HT-29 (cell line): Measurements from ENCODE around the gene LTBP3. TPM values are rescaled to one million over a fixed set of nuclear protein-coding genes. Genes with fewer than 3 reads are reported as not detected.

Experiments
- DNase-seq: peaks from one replicate; pipeline ENCODE4 v3.0.0-alpha.2; 2015; ENCODE audit warnings: low spot score
- small RNA-seq: library from RNA; depleted of rRNA; stranded (forward); fragments of <200 nt; gene quantifications from one replicate; pipeline ENCODE3, GENCODE V24; 2014
- total RNA-seq: library from RNA; depleted of rRNA; stranded (reverse); fragments of >200 nt; shearing (Covaris generic); gene quantifications from 2 replicates; pipeline ENCODE4 v1.2.3, GENCODE V29; 2014; rRNA removed

The LTBP3 gene
- total RNA-seq, 1 experiment from 2014 or later: 164 TPM

DNA sequence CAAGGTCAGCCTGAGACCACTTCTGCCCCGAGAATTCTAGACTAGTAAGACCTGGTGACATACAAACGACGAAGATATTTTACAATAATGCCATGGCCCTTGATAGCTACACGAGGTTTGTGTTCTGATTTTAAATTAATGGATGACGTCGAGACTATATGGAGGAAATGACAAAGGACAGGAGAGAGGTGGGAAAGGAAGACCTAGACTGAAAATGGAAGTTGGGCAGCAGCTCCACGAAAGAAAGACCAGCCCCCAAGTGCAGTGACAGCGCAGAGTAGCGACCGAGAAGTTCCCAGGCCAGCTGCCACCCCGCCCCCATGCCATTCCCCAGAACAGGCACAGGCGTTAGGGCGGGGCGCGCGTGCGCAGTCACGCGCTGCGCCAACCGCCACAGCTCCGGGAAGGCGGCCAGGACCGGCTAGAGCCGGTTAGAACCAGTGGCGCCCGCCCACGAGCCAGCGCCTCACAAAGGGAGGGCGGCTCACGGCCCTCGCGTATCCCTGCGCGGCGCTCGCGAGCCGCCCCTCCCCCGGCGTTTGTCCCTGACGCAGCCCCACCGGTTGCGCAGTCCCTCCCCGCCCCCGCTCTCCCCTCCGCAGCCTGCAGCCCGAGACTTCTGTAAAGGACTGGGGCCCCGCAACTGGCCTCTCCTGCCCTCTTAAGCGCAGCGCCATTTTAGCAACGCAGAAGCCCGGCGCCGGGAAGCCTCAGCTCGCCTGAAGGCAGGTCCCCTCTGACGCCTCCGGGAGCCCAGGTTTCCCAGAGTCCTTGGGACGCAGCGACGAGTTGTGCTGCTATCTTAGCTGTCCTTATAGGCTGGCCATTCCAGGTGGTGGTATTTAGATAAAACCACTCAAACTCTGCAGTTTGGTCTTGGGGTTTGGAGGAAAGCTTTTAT, 60.8 kb downstream of the LTBP3 start:
- peak; percentile 100 for DNase-seq

DNA sequence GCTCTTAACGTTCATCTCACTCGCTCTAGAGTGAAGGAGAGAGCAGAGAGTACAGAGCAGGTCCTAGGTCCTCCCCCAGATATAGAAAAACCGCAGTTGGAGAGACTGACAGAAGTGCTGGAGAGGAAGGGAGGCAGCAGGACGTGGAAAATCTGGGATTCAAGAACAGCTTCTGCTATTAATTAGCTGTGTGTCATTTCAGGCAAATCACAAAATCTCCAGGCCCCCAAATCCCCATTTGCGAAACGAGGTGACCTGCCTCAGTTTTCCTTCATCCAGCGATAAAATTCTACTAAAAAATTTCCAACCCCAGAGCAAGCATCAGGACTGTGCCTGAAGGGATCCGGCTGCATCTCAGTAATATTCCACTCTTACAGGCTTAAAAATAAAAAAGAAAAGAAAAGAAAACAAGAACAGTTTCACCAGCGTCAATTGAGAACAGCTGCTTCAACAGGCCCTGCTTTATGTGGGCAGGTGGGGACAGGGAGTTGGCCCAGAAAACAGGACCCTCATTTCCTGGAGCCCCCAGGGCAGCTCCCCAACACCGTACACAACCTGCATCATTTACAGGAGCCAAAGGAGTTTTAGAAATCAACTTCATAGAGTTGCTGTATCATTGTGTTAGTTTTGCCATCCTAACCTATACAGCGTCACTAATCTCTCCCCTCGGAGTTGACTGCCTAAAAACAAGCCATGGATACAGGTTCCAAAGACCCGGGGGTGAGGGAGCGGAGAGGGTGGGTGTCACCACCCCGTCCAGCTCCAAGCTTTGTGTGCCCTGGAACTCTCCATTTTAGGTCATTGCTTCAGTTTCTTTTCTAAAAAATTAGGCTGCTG, 61.6 kb downstream of the LTBP3 start:
- DNase-seq: no peak

DNA sequence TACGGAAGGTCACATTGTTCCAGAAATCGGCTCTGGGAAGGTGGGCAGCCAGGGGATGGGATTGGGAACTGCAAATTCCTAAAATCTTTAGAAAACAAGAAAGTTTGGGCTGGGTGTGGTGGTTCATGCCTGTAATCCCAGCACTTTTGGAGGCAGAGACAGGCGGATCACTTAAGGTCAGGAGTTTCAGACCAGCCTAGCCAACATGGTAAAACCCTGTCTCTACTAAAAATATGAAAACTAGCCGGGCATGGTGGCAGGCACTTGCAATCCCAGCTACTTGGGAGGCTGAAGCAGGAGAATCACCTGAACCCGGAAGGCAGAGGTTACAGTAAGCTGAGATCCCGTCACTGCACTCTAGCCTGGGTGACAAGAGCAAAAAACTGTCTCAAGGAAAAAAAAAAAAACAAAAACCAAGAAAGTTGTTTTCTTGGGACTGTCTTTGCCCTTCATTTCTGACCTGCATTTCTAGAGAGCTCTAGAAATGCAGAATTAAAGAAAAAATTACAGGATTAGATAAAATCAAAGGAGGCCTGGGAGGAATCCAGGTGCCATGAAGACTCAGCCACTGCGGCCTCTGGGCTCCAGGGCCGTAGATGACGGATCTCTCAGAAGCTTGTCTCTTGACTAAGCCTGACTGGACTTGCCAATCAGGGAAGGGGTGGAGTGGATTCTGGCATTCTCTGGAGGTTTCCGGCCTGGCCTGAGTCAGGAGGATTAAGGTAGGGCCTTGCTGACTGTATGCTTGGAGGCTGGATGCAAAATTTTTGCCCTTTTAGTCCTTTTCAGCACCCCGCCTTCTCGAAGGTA, 64.6 kb downstream of the LTBP3 start:
- DNase-seq: peak; percentile 98

DNA sequence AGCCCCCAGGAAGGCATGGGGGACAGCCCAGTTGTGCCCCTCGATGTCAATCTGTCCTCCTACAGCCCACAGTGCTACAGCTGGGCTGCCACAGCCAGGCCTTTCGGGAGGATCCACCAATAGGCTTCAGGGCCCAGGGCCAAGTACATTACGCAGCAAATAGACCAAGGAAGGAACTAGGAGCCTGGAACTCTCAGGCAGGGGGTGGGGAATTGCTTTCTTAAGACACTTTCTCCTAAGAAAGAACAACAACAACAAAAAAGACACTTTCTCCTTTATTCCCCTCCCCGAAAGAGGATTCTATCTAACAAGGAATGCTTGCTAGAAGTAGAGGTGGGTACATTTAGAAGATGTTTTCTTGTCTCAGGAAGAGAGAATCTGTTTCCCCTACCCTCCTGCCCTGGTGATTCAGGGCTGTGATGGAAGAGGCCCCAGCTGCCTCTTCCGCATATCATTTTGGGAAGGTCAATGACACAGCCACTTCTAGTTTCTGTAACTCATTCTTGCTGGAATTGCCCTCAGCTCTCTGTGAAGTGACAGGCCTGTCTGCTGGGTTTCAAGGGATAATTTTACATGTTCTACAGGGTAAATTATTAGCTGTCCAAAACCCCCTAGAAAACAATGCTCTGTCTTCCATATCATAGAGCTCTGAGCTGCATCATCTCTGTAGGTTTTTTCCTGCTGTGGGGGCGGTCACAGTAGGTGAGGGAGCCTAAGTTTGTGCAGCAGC, 65.4 kb downstream of the LTBP3 start:
- peak; percentile 87 for DNase-seq

DNA sequence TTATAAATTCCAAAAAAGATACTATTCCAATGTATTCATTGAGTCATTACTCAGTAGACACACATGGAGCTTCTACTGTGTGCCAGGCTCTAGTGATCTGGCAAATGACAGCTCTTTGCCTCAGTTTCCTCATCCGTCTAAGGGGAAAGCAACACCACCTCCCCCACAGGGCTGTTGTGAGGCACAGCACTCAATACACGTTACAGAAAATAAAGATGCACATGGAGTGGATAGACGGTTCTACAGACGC, 65.8 kb downstream of the LTBP3 start:
- no peak for DNase-seq

DNA sequence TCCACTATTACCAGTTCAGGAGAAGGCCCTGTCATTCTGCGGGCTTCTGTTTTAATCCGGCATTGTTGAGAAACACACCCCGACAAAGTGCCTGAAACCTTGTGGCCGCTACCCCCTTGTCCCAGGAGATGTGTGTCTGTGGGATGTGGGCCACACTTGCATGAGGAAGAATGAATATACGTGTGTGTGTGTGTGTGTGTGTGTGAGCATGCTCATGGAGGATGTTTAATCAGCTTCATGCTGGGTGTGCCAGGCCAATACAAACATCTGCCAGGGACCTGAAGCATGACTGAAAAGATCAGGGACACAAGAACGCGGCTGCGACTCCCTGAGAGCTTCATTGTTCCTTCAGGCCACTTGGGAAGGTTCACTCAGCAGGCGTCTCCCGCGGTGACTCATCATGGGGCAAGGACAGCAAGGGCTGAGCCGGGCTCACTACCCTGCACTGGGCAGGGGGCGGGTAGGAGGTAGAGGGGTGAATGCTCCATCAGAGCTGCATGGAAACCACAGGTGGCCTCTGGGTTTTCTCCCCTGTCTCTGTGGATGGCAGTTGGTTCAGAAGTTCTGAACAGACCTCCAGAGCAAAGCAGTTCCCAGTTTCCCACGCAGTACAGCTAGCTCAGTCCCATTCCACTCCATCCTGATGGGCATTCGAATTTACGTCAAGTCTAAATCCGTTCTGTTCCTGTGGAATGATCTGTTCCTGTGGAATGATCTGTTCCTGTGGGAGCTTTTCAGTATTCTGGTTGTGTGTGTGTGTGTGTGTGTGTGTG, 66.4 kb downstream of the LTBP3 start:
- DNase-seq: peak; percentile 98

DNA sequence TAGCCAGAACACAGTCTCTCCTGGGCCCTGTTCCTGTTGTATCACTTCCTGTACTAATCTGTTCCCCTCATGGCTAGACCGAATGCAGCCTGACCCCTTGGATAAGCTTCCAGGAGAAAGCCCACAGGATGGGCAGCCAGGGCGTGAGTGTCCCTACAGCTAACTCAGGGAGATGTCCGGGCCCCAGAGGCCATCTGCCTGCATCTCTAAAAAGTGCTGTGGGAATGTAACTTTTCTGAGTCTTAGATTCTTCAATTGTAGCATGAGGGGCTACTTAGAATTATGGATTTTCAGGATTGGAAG, 67.0 kb downstream of the LTBP3 start:
- no peak for DNase-seq

DNA sequence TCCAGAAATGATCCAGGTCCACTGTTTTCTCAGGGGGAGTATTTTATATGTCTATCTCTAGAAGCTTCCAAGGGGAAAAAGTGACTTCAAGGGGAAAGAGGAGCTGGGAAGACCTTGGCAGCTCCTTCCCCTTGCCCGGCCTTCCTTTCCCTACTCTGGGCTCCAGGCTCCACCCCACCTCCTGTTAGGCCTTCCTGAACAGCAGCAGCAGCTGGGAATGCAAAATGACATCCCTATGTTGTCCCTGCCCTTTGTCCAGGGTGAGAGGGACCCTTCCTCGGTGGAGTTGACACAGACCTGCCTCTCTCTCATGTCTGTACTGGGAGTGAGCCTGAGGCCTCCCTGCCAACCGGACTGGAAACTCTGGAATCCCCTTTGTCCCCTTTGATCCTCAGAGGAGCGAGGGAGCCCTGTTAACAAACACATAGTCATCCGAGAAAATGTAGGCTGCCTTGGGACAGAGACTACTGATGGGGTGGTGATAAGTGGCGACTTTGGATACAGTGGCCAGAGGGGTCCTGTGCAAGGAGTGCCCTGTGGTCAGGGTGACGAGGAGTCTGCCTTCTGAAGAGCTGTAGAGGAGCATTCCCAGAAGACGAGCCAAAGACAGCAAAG, 68.3 kb downstream of the LTBP3 start:
- DNase-seq: peak; percentile 71

DNA sequence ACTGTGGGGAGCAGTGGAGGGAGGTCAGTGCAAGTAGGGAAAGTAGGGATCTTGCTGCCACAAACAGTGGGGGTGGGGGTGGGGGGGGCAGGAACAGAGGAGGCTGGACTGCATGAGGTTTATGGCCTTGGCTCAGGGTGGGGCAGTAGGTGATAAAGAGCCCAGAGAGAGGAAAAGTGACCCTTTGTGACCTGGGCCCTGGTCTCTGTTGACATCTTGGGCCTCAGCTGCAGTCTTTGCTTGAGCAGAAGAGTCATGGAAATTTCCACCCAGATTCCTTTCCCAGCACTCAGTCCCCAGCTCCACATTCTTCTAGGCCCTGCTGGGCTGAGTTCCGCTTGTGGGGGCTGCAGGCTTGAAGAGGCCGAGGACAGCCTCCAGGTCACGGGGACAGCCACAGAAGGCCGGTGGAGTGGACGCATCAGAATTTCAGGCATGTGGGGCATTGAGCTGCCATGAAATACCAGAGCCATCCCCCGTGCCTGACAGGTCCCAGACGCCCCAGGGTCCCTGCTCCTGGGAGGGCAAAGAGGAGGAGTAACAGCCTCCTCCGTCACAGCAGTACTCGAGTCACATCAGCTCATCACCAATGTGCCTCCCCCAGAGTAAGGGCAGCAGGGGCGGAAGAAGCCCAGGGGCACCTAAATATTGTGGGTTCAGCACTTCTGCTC, 69.0 kb downstream of the LTBP3 start:
- DNase-seq: peak; percentile 40

Small RNA genes lying within 50 kb of the gene (small RNA-seq; reads per million reads assigned to genes)
- gene AP001362.1: not detected
- gene RF01684: not detected

Other genes with a start within 250 kb of the LTBP3 start
- gene CDC42EP2, start 243.5 kb downstream of the LTBP3 start, total RNA-seq: 30.9 and 36.5 TPM in 2 replicates
- 28.8 and 30.2 TPM in 2 replicates for gene DPF2, start 224.5 kb downstream of the LTBP3 start, total RNA-seq
- gene TIGD3, start 203.6 kb downstream of the LTBP3 start, total RNA-seq: 2.9 and 3.0 TPM in 2 replicates
- gene SLC25A45, start 175.7 kb downstream of the LTBP3 start, total RNA-seq: 5.8 and 8.8 TPM in 2 replicates
- 102 and 106 TPM in 2 replicates for gene FRMD8, start 171.7 kb downstream of the LTBP3 start, total RNA-seq
- 50.1 and 61.5 TPM in 2 replicates for gene NEAT1, start 135.6 kb downstream of the LTBP3 start, total RNA-seq
- 1,827 and 2,040 TPM in 2 replicates for gene MALAT1, start 59.3 kb downstream of the LTBP3 start, total RNA-seq
- 177 and 182 TPM in 2 replicates for gene SCYL1, start 33.3 kb downstream of the LTBP3 start, total RNA-seq
- gene ZNRD2, start 12.1 kb upstream of the LTBP3 start, total RNA-seq: 137 and 158 TPM in 2 replicates
- gene FAM89B, start 14.2 kb upstream of the LTBP3 start, total RNA-seq: 122 and 127 TPM in 2 replicates
- gene EHBP1L1, start 17.7 kb upstream of the LTBP3 start, total RNA-seq: 125 and 149 TPM in 2 replicates
- gene KCNK7, start 37.4 kb upstream of the LTBP3 start, total RNA-seq: 1.2 and 2.5 TPM in 2 replicates
- gene MAP3K11, start 55.9 kb upstream of the LTBP3 start, total RNA-seq: 129 and 134 TPM in 2 replicates
- 87.6 and 102 TPM in 2 replicates for gene PCNX3, start 57.4 kb upstream of the LTBP3 start, total RNA-seq
- 79.1 and 95.3 TPM in 2 replicates for gene SIPA1, start 79.7 kb upstream of the LTBP3 start, total RNA-seq
- 87.3 and 112 TPM in 2 replicates for gene RELA, start 104.6 kb upstream of the LTBP3 start, total RNA-seq
- 106 and 112 TPM in 2 replicates for gene KAT5, start 153.9 kb upstream of the LTBP3 start, total RNA-seq
- gene RNASEH2C, start 162.4 kb upstream of the LTBP3 start, total RNA-seq: 47.3 and 71.2 TPM in 2 replicates
- gene AP5B1, start 222.6 kb upstream of the LTBP3 start, total RNA-seq: 18.2 and 20.2 TPM in 2 replicates
- 42.2 and 42.8 TPM in 2 replicates for gene OVOL1, start 228.7 kb upstream of the LTBP3 start, total RNA-seq